GM23338 (cell line): ENCODE data around the gene COL9A3. TPM values are rescaled to one million over a fixed set of nuclear protein-coding genes. Genes with fewer than 3 reads are reported as not detected.

Experiments
- ATAC-seq: fragments of 200-7000 bp; cut with Tn5 transposase; 3 replicates; pipeline ENCODE4 v1.9.1; 2020
- DNase-seq: peaks from one replicate; pipeline ENCODE4 v3.0.0-alpha.2; 2015; ENCODE audit warnings: low spot score
- H2AFZ ChIP-seq: fragments of 200-600 bp; sonication (generic); 2 replicates; pipeline ENCODE4 v1.8.0; 2016; ENCODE audit warnings: antibody characterized with exemption, mild to moderate bottlenecking, moderate library complexity
- H3F3A ChIP-seq: fragments of 200-600 bp; sonication (generic); replicated peaks from 2 replicates; pipeline ENCODE4 v1.8.0; 2017; ENCODE audit warnings: antibody characterized with exemption, mixed run types, low read depth
- H3K27ac ChIP-seq: fragments of 200-600 bp; sonication (generic); 2 replicates; pipeline ENCODE4 v1.6.1; 2016; ENCODE audit warnings: low read depth
- H3K27me3 ChIP-seq: fragments of 200-600 bp; sonication (generic); 2 replicates; pipeline ENCODE4 v1.8.0; 2016; ENCODE audit warnings: mild to moderate bottlenecking, mixed run types, moderate library complexity; ENCODE audit not compliant: insufficient read depth
- H3K36me3 ChIP-seq: fragments of 200-600 bp; sonication (generic); 2 replicates; pipeline ENCODE4 v1.8.0; 2016; ENCODE audit warnings: mild to moderate bottlenecking; ENCODE audit not compliant: insufficient read depth
- H3K4me1 ChIP-seq: fragments of 200-600 bp; sonication (generic); 2 replicates; pipeline ENCODE4 v1.8.0; 2016; ENCODE audit warnings: mild to moderate bottlenecking, moderate library complexity; ENCODE audit not compliant: insufficient read depth
- H3K4me2 ChIP-seq: fragments of 200-600 bp; sonication (generic); 2 replicates; pipeline ENCODE4 v1.7.1; 2017; ENCODE audit warnings: mixed run types
- H3K4me3 ChIP-seq: fragments of 200-600 bp; sonication (generic); 2 replicates; pipeline ENCODE4 v1.6.1; 2016; ENCODE audit warnings: mixed run types
- H3K79me2 ChIP-seq: fragments of 200-600 bp; sonication (generic); replicated peaks from 2 replicates; pipeline ENCODE4 v1.8.0; 2017; ENCODE audit warnings: mild to moderate bottlenecking; ENCODE audit not compliant: insufficient read depth
- H3K9me2 ChIP-seq: fragments of 200-600 bp; sonication (generic); 2 replicates; pipeline ENCODE4 v1.8.0; 2017; ENCODE audit not compliant: insufficient read depth
- H4K20me1 ChIP-seq: fragments of 200-600 bp; sonication (generic); replicated peaks from 2 replicates; pipeline ENCODE4 v1.8.0; 2017; ENCODE audit warnings: mild to moderate bottlenecking; ENCODE audit not compliant: insufficient read depth
- H3K27ac Mint-ChIP-seq: 2 replicates; pipeline ENCODE4 v1.8.0; 2020; ENCODE audit warnings: inconsistent platforms, mild to moderate bottlenecking, moderate library complexity, mixed read lengths
- H3K27me3 Mint-ChIP-seq: 3 replicates; pipeline ENCODE4 v1.8.0; 2022; ENCODE audit warnings: low read depth, mild to moderate bottlenecking, moderate library complexity, mixed read lengths, inconsistent platforms; ENCODE audit not compliant: insufficient read depth, poor library complexity
- H3K36me3 Mint-ChIP-seq: 3 replicates; pipeline ENCODE4 v1.8.0; 2021; ENCODE audit warnings: low read depth, mild to moderate bottlenecking, inconsistent platforms, moderate library complexity, mixed read lengths
- H3K4me1 Mint-ChIP-seq: 3 replicates; pipeline ENCODE4 v1.8.0; 2020; ENCODE audit warnings: mild to moderate bottlenecking, inconsistent platforms, mixed read lengths
- H3K4me3 Mint-ChIP-seq: 3 replicates; pipeline ENCODE4 v1.8.0; 2021; ENCODE audit warnings: moderate library complexity, mild to moderate bottlenecking, inconsistent platforms, mixed read lengths
- H3K9me3 Mint-ChIP-seq: 3 replicates; pipeline ENCODE4 v1.8.0; 2020; ENCODE audit warnings: moderate library complexity, mild to moderate bottlenecking, inconsistent platforms, mixed read lengths
- EZH2 ChIP-seq: fragments of 200-600 bp; sonication (generic); IDR thresholded peaks from one replicate; pipeline ENCODE4 v1.8.0; 2017; ENCODE audit warnings: antibody characterized with exemption, mild to moderate bottlenecking, low read depth; ENCODE audit not compliant: unreplicated experiment
- EZH2phosphoT487 ChIP-seq: fragments of 200-600 bp; sonication (generic); IDR thresholded peaks from one replicate; pipeline ENCODE4 v1.8.1; 2018; ENCODE audit warnings: antibody characterized with exemption; ENCODE audit not compliant: unreplicated experiment
- JUNB ChIP-seq: IDR thresholded peaks from one replicate; pipeline ENCODE4 v1.6.1; 2016; ENCODE audit warnings: antibody characterized with exemption; ENCODE audit not compliant: unreplicated experiment
- NANOG ChIP-seq: IDR thresholded peaks from 2 replicates; pipeline ENCODE4 v1.6.1; 2016; ENCODE audit warnings: antibody characterized with exemption, borderline replicate concordance
- ZNF114 ChIP-seq: fragments of 250-450 bp; sonication (Bioruptor Pico); IDR thresholded peaks from 2 replicates; pipeline ENCODE4 v1.5.0; 2020; ENCODE audit warnings: mild to moderate bottlenecking, moderate library complexity
- ZNF331 ChIP-seq: fragments of 250-450 bp; sonication (Bioruptor Pico); IDR thresholded peaks from 2 replicates; pipeline ENCODE4 v1.5.0; 2020; ENCODE audit warnings: low read depth, mild to moderate bottlenecking, moderate library complexity
- polyA plus RNA-seq: library from polyadenylated mRNA; unstranded; fragments of >200 nt; fragmentation: Nextera tagmentation; extraction: Ambion mirVana; gene quantifications from 2 replicates; pipeline ENCODE4 v1.2.1, GENCODE V29; 2016
- total RNA-seq: library from RNA; depleted of rRNA; stranded (reverse); fragments of >200 nt; shearing (Covaris generic); gene quantifications from 2 replicates; pipeline ENCODE4 v1.2.3, GENCODE V29; 2014
- TF ChIP-seq, protein P1 (sequence below): IDR thresholded peaks from one replicate; pipeline ENCODE4 v1.6.1; 2018; ENCODE audit warnings: antibody characterized with exemption; ENCODE audit not compliant: unreplicated experiment
- TF ChIP-seq, protein P2 (sequence below), 2 experiments: fragments of 200-600 bp in 1 of 2; sonication (generic) in 1 of 2; conservative IDR thresholded peaks; 2 replicates each; pipeline versions ENCODE4 v1.5.1 to v1.6.1; 2016 to 2017; ENCODE audit warnings: antibody characterized with exemption in 2 of 2, low read depth in 2 of 2, mild to moderate bottlenecking in 2 of 2, moderate library complexity in 1 of 2
- TF ChIP-seq, protein P3 (sequence below): IDR thresholded peaks from 2 replicates; pipeline ENCODE4 v1.6.1; 2016; ENCODE audit warnings: antibody characterized with exemption

COL9A3 gene
- total and polyA plus RNA-seq, 2 experiments from 2014 or later, result 74.9 to 113 TPM

DNA sequence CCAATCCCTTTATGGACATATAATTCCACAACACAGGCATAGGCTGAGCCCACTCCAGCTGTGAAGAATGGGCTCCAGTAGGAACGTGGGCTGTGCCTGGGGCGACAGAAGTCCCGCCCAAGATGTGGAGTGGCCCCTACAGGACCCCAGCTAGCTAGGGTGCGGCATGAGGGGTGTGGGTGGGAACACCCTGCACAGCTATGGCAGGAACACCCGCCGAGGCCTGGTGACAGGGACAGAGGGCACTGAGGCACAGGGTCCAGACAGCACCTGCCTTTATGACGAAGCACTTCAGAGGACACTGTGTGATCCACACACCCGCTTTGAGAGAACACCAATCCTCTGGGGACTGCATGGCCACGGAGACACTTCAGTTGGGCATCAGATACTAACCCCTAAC, 73.0 kb downstream of the COL9A3 start:
- peaks cover 88% of the 10 kb centered on the region for H3K36me3 Mint-ChIP-seq
- Histone ChIP-seq H3K27me3 (no peaks in the 10 kb centered on the region), H3K36me3 (peaks cover 77% of the 10 kb centered on the region), H3F3A (peaks cover 91% of the 10 kb centered on the region), H3K4me1 (peaks cover 8% of the 10 kb centered on the region), H3K9me2 (no peaks in the 10 kb centered on the region), H4K20me1 (peaks cover 25% of the 10 kb centered on the region), H3K4me3 (no peak overlapping the region), H3K4me2 (no peak overlapping the region), H2AFZ (no peak overlapping the region), H3K79me2 (no peaks in the 10 kb centered on the region), H3K27ac (no peak overlapping the region)
- no peak overlapping the region for H3K27ac Mint-ChIP-seq
- H3K4me1 Mint-ChIP-seq, result peaks cover 24% of the 10 kb centered on the region
- H3K9me3 Mint-ChIP-seq, result no peaks in the 10 kb centered on the region
- H3K4me3 Mint-ChIP-seq, result no peak overlapping the region
- ATAC-seq, result no peak
- DNase-seq, result no peak
- TF ChIP-seq ZNF331 (CRISPR knock-in tag), result no peak
- TF ChIP-seq, protein P1, sequence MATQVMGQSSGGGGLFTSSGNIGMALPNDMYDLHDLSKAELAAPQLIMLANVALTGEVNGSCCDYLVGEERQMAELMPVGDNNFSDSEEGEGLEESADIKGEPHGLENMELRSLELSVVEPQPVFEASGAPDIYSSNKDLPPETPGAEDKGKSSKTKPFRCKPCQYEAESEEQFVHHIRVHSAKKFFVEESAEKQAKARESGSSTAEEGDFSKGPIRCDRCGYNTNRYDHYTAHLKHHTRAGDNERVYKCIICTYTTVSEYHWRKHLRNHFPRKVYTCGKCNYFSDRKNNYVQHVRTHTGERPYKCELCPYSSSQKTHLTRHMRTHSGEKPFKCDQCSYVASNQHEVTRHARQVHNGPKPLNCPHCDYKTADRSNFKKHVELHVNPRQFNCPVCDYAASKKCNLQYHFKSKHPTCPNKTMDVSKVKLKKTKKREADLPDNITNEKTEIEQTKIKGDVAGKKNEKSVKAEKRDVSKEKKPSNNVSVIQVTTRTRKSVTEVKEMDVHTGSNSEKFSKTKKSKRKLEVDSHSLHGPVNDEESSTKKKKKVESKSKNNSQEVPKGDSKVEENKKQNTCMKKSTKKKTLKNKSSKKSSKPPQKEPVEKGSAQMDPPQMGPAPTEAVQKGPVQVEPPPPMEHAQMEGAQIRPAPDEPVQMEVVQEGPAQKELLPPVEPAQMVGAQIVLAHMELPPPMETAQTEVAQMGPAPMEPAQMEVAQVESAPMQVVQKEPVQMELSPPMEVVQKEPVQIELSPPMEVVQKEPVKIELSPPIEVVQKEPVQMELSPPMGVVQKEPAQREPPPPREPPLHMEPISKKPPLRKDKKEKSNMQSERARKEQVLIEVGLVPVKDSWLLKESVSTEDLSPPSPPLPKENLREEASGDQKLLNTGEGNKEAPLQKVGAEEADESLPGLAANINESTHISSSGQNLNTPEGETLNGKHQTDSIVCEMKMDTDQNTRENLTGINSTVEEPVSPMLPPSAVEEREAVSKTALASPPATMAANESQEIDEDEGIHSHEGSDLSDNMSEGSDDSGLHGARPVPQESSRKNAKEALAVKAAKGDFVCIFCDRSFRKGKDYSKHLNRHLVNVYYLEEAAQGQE, result no peak
- TF ChIP-seq, protein P2, sequence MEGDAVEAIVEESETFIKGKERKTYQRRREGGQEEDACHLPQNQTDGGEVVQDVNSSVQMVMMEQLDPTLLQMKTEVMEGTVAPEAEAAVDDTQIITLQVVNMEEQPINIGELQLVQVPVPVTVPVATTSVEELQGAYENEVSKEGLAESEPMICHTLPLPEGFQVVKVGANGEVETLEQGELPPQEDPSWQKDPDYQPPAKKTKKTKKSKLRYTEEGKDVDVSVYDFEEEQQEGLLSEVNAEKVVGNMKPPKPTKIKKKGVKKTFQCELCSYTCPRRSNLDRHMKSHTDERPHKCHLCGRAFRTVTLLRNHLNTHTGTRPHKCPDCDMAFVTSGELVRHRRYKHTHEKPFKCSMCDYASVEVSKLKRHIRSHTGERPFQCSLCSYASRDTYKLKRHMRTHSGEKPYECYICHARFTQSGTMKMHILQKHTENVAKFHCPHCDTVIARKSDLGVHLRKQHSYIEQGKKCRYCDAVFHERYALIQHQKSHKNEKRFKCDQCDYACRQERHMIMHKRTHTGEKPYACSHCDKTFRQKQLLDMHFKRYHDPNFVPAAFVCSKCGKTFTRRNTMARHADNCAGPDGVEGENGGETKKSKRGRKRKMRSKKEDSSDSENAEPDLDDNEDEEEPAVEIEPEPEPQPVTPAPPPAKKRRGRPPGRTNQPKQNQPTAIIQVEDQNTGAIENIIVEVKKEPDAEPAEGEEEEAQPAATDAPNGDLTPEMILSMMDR (conservative IDR thresholded peaks at IDR 0.05; ENCODE audit: low read depth in 2 of 2), result no peak
- TF ChIP-seq JUNB, result no peak
- H3K27me3 Mint-ChIP-seq, result peaks cover 16% of the 10 kb centered on the region

DNA sequence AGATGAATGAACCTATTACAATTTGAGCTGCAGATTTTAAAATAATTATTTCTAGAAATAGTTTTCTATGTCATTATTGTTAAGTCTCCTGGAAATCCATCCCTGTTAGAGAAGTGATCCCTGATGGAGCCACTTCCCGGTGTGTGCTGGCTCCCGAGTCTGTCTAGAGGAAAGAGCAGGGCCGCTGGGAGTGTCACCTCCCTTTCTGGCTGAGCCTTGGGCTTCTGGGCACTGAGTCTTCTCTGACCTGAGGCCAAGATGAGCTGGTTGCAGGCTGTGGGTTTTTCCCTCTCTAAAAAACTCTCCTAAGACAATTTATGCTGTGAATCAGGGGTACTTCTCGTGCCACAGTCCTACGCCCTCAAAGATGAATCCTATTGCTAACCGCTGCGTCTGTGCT, 73.6 kb downstream of the COL9A3 start:
- H3K36me3 Mint-ChIP-seq, result peaks cover 94% of the 10 kb centered on the region
- H3K27ac ChIP-seq, result no peak overlapping the region
- no peak overlapping the region for H3K27ac Mint-ChIP-seq
- H3K27me3 ChIP-seq, result no peaks in the 10 kb centered on the region
- peaks cover 19% of the 10 kb centered on the region for H3K27me3 Mint-ChIP-seq
- H3K79me2 ChIP-seq, result no peaks in the 10 kb centered on the region
- peaks cover 89% of the 10 kb centered on the region for H3F3A ChIP-seq
- H4K20me1 ChIP-seq, result peaks cover 27% of the 10 kb centered on the region
- H3K4me3 Mint-ChIP-seq, result no peak overlapping the region
- no peak overlapping the region for H3K4me2 ChIP-seq
- H2AFZ ChIP-seq, result no peak overlapping the region
- no peaks in the 10 kb centered on the region; the same call in 2 of the 3 replicates for H3K9me3 Mint-ChIP-seq
- H3K4me1 ChIP-seq, result peaks cover 6% of the 10 kb centered on the region; the same call in 1 of the 2 replicates
- no peak overlapping the region for H3K4me3 ChIP-seq
- H3K4me1 Mint-ChIP-seq, result peaks cover 19% of the 10 kb centered on the region
- DNase-seq, result no peak
- H3K36me3 ChIP-seq, result peaks cover 81% of the 10 kb centered on the region
- H3K9me2 ChIP-seq, result no peaks in the 10 kb centered on the region
- no peak for ATAC-seq
- no peak for TF ChIP-seq JUNB
- no peak for TF ChIP-seq ZNF331 (CRISPR knock-in tag)
- TF ChIP-seq EZH2, result no peak
- TF ChIP-seq, protein P2 (conservative IDR thresholded peaks at IDR 0.05; ENCODE audit: low read depth in 2 of 2), result no peak
- no peak for TF ChIP-seq NANOG
- TF ChIP-seq EZH2phosphoT487, result no peak
- no peak for TF ChIP-seq ZNF114 (CRISPR knock-in tag)
- TF ChIP-seq, protein P3, sequence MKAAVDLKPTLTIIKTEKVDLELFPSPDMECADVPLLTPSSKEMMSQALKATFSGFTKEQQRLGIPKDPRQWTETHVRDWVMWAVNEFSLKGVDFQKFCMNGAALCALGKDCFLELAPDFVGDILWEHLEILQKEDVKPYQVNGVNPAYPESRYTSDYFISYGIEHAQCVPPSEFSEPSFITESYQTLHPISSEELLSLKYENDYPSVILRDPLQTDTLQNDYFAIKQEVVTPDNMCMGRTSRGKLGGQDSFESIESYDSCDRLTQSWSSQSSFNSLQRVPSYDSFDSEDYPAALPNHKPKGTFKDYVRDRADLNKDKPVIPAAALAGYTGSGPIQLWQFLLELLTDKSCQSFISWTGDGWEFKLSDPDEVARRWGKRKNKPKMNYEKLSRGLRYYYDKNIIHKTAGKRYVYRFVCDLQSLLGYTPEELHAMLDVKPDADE, result no peak
